ENCODE results near the gene LRCOL1. TPM values are rescaled to one million over a fixed set of nuclear protein-coding genes. Genes with fewer than 3 reads are reported as not detected.

Gene LRCOL1
- total and polyA plus RNA-seq, 2 of the 8 experiments (the other 6 are each of a cell fraction or from before 2014, with no cell fraction given), result not detected

- peak; percentile 24; the same call in 1 of the 2 replicates for TF ChIP-seq PHF8 (conservative IDR thresholded peaks at IDR 0.05; ENCODE audit: low read depth, low read length)
- TF ChIP-seq BACH1 (IDR thresholded peaks at IDR 0.05; ENCODE audit: low read length), result no peak
- no peak for TF ChIP-seq TBP (IDR thresholded peaks at IDR 0.05; ENCODE audit: low read depth, low read length)
- no peak for TF ChIP-seq SP1 (IDR thresholded peaks at IDR 0.05; ENCODE audit: low read depth, low read length)
- TF ChIP-seq ASH2L (IDR thresholded peaks at IDR 0.05; ENCODE audit: low read length), result no peak
- TF ChIP-seq TCF12 (IDR thresholded peaks at IDR 0.05; ENCODE audit: low read depth, low read length), result 0 out of 2 replicates have a peak, but pooled peaks have one; percentile 49
- TF ChIP-seq GTF2F1 (IDR thresholded peaks at IDR 0.05; ENCODE audit: borderline replicate concordance, low read depth, low read length), result no peak
Observed at GRCh38 chr12:132617822-132618682, 7.7 kb upstream of the LRCOL1 start (continued).

All from H1 (cell line).